Karpas-422 (cell line): ENCODE data around the gene CDAN1. TPM values are rescaled to one million over a fixed set of nuclear protein-coding genes. Genes with fewer than 3 reads are reported as not detected.
"Not testable (repeated sequence)": the region's sequence is repeated elsewhere in the genome, so short reads cannot be mapped to it uniquely, and the experiment has no call there.

ENCODE experiments used
- DNase-seq: peaks from one replicate; pipeline ENCODE4 v3.0.0-alpha.2; 2015
- H2AFZ ChIP-seq: fragments of 200-600 bp; sonication (generic); 2 replicates; pipeline ENCODE4 v1.6.1; 2014; ENCODE audit warnings: antibody characterized with exemption, low read length, mixed read lengths
- H3K27ac ChIP-seq: fragments of 200-600 bp; sonication (generic); 2 replicates; pipeline ENCODE4 v1.5.1; 2014; ENCODE audit warnings: mild to moderate bottlenecking, low read length, moderate library complexity
- H3K27me3 ChIP-seq: fragments of 200-600 bp; sonication (generic); 2 replicates; pipeline ENCODE4 v1.6.1; 2014; ENCODE audit warnings: low read length, mixed read lengths
- H3K36me3 ChIP-seq: fragments of 200-600 bp; sonication (generic); 2 replicates; pipeline ENCODE4 v1.6.1; 2014; ENCODE audit warnings: low read length, mixed read lengths; ENCODE audit not compliant: insufficient read depth
- H3K4me1 ChIP-seq: fragments of 200-600 bp; sonication (generic); 2 replicates; pipeline ENCODE4 v1.6.1; 2014; ENCODE audit warnings: mild to moderate bottlenecking, low read length, mixed read lengths
- H3K4me2 ChIP-seq: fragments of 200-600 bp; sonication (generic); 2 replicates; pipeline ENCODE4 v1.6.1; 2014; ENCODE audit warnings: low read length, low read depth, mild to moderate bottlenecking; ENCODE audit not compliant: poor library complexity, severe bottlenecking
- H3K4me3 ChIP-seq: fragments of 200-600 bp; sonication (generic); 2 replicates; pipeline ENCODE4 v1.5.1; 2014; ENCODE audit warnings: mild to moderate bottlenecking, antibody characterized with exemption, low read length, mixed read lengths
- H3K79me2 ChIP-seq: fragments of 200-600 bp; sonication (generic); 2 replicates; pipeline ENCODE4 v1.6.1; 2014; ENCODE audit warnings: mild to moderate bottlenecking, low read length, mixed read lengths
- H3K9ac ChIP-seq: fragments of 200-600 bp; sonication (generic); 2 replicates; pipeline ENCODE4 v1.6.0; 2014; ENCODE audit warnings: low read length
- H3K9me2 ChIP-seq: fragments of 200-600 bp; sonication (generic), shearing (Covaris generic); replicated peaks from 2 replicates; pipeline ENCODE4 v1.6.0; 2014; ENCODE audit warnings: mild to moderate bottlenecking, low read length, moderate library complexity; ENCODE audit not compliant: insufficient read depth
- H3K9me3 ChIP-seq: fragments of 300-700, 200-600 bp; sonication (generic); 2 replicates; pipeline ENCODE4 v1.6.1; 2014; ENCODE audit warnings: low read length, mixed read lengths
- H4K20me1 ChIP-seq: fragments of 200-600 bp; sonication (generic); 2 replicates; pipeline ENCODE4 v1.6.1; 2014; ENCODE audit warnings: mild to moderate bottlenecking, antibody characterized with exemption, low read length, low read depth; ENCODE audit not compliant: insufficient read depth
- total RNA-seq: library from RNA; depleted of rRNA; stranded (reverse); fragments of >200 nt; shearing (Covaris generic); gene quantifications from 2 replicates; pipeline ENCODE4 v1.2.3, GENCODE V29; 2014; ENCODE audit warnings: low replicate concordance

The CDAN1 gene
- total RNA-seq, 1 experiment from 2014 or later, result 35.9 TPM

DNA sequence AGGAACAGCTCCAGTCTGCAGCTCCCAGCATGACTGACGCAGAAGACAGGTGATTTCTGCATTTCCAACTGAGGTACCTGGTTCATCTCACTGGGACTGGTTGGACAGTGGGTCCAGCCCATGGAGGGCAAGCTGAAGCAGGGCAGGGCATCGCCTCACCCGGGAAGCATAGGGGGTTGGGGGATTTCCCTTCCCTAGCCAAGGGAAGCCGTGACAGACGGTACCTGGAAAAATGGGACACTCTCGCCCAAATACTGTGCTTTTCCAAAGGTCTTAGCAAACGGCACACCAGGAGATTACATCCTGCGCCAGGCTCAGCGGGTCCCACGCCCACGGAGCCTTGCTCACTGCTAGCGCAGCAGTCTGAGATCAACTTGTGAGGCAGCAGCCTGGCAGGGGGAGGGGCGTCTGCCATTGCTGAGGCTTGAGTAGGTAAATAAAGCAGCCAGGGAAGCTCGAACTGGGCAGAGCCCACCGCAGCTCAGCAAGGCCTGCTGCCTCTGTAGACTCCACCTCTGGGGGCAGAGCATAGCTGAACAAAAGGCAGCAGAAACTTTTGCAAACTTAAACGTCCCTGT lies 27.3 kb upstream of the CDAN1 start:
- H3K27me3 ChIP-seq, DNase-seq, H3K4me1 ChIP-seq, H2AFZ ChIP-seq, H3K4me2 ChIP-seq, H3K9ac ChIP-seq, H3K4me3 ChIP-seq, H3K9me2 ChIP-seq, H3K36me3 ChIP-seq, H3K27ac ChIP-seq, H4K20me1 ChIP-seq: not testable (repeated sequence)
- Histone ChIP-seq H3K79me2 (peaks cover 12% of the 10 kb centered on the region), H3K9me3 (peaks cover 16% of the 10 kb centered on the region)

DNA sequence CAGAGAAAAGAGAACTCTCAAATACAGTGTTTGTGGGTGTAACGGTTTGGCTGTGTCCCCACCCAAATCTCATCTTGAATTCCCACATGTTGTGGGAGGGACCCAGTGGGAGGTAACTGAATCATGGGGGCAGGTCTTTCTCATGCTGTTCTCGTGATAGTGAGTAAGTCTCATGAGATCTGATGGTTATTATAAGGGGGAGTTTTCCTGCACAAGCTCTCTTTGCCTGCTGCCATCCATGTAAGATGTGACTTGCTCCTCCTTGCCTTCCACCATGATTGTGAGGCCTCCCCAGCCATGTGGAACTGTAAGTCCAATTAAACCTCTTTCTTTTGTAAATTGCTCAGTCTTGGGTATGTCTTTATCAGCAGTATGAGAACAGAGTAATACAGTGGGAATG lies 24.9 kb upstream of the CDAN1 start:
- not testable (repeated sequence) for H3K27ac ChIP-seq, H2AFZ ChIP-seq, H3K27me3 ChIP-seq, H3K36me3 ChIP-seq, H3K9me2 ChIP-seq, H3K4me3 ChIP-seq, H4K20me1 ChIP-seq, H3K9ac ChIP-seq, H3K4me2 ChIP-seq, DNase-seq, H3K4me1 ChIP-seq
- H3K79me2 ChIP-seq, result peaks cover 27% of the 10 kb centered on the region
- H3K9me3 ChIP-seq, result peaks cover 17% of the 10 kb centered on the region

DNA sequence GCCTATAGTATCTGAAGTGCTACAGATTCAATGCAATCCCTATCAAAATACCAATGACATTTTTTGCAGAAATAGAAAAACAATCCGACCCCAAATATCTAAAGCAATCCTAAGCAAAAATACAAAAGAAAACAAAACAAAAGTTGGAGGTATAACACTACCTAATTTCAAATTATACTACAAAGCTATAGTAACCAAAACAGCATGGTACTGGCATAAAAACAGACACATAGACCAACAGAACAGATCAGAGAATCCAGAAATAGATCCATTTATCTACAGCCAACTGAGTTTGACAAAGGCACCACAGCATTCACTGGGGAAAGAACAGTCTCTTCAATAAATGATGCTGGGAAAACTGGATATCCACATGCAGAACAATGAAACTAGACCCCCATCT lies 23.8 kb upstream of the CDAN1 start:
- DNase-seq, result no peak
- Histone ChIP-seq H3K4me2 (no peak overlapping the region), H3K36me3 (no peaks in the 10 kb centered on the region; the same call in 1 of the 2 replicates), H3K27ac (no peak overlapping the region), H3K9me2 (no peaks in the 10 kb centered on the region), H3K79me2 (peaks cover 30% of the 10 kb centered on the region), H3K4me3 (no peak overlapping the region), H4K20me1 (no peaks in the 10 kb centered on the region), H3K9me3 (peaks cover 17% of the 10 kb centered on the region), H3K9ac (no peak overlapping the region), H3K27me3 (no peaks in the 10 kb centered on the region), H3K4me1 (no peaks in the 10 kb centered on the region), H2AFZ (no peak overlapping the region)

DNA sequence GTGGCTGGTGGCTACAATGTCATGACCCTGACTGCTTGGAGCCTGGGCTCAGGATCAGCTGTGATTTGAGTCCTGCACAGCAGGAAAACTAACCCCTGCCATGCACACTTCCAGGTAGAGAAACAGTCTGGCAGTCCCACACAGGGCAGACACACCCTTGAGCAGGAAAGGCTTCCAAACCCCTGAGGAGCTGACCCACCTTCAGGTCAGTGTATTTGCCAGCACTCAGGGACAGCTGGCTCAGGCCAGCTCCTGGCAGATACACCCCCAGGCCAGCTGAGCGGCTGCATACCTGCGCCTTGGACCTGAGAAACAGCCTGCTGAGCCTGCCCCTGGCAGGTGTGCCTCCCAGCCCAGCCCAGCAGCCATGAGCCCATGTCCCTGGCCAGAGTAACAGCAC lies 22.2 kb upstream of the CDAN1 start:
- Histone ChIP-seq H3K4me3 (no peak overlapping the region), H2AFZ (no peak overlapping the region), H3K9ac (no peak overlapping the region), H4K20me1 (no peaks in the 10 kb centered on the region), H3K79me2 (peaks cover 34% of the 10 kb centered on the region), H3K4me1 (no peaks in the 10 kb centered on the region), H3K9me3 (peaks cover 17% of the 10 kb centered on the region), H3K27me3 (no peaks in the 10 kb centered on the region), H3K4me2 (no peak overlapping the region), H3K27ac (no peak overlapping the region), H3K9me2 (no peaks in the 10 kb centered on the region), H3K36me3 (no peaks in the 10 kb centered on the region; the same call in none of the 2 replicates)
- no peak for DNase-seq

DNA sequence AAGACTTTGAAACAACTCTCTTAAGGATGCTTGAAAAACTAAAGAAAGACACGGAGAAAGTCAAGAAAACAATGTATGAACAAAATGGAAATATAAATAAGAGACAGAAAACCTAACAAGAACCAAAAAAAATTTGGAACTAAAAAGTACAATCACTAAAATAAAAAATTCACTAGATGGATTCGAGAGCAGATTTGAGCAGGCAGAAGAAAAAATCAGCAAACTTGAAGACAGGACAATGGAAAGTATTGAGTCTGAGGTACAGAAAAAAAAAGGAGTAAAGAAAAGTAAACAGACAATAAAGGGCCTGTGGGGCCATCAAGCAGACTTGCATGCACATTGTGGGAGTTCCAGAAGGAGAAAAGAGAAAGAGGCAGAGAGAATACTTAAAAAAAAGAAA lies 13.4 kb upstream of the CDAN1 start:
- peaks cover 6% of the 10 kb centered on the region for H3K79me2 ChIP-seq
- H3K27ac ChIP-seq, result no peak overlapping the region
- peak; percentile 52 for DNase-seq
- H3K36me3 ChIP-seq, result peaks cover 25% of the 10 kb centered on the region
- no peak overlapping the region for H2AFZ ChIP-seq
- no peak overlapping the region for H3K4me3 ChIP-seq
- no peaks in the 10 kb centered on the region for H3K9me2 ChIP-seq
- no peak overlapping the region for H3K9ac ChIP-seq
- peaks cover 6% of the 10 kb centered on the region for H3K4me1 ChIP-seq
- H3K9me3 ChIP-seq, result peaks cover 8% of the 10 kb centered on the region; the same call in 1 of the 2 replicates
- H3K4me2 ChIP-seq, result no peak overlapping the region
- H3K27me3 ChIP-seq, result no peaks in the 10 kb centered on the region
- H4K20me1 ChIP-seq, result no peaks in the 10 kb centered on the region

DNA sequence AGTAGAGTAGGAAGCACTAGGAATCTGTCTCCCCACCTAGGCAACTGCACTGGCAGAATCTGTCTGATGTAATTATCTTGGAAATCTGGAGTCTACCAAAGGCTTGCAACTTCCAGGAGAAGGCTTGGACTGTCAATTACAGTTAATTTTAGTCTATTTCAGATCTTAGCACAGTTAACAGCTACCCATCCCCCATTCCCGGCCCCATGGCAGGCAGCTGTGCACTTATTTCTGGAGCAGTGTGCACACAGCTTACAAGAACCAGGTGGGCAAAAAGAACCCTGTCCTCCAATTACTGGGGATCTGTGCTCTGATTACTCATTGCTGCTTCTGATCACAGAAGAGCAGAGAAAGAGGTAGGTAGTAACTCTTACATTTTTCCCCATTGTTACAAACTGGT lies 12.3 kb upstream of the CDAN1 start:
- Histone ChIP-seq H3K9me3 (peaks cover 8% of the 10 kb centered on the region; the same call in 1 of the 2 replicates), H3K9me2 (no peaks in the 10 kb centered on the region), H3K4me2 (no peak overlapping the region), H3K79me2 (peaks cover 3% of the 10 kb centered on the region; the same call in 1 of the 2 replicates), H3K4me3 (no peak overlapping the region), H3K4me1 (peaks cover 17% of the 10 kb centered on the region), H2AFZ (no peak overlapping the region), H3K9ac (no peak overlapping the region), H3K36me3 (peaks cover 25% of the 10 kb centered on the region), H3K27me3 (no peaks in the 10 kb centered on the region), H4K20me1 (no peaks in the 10 kb centered on the region), H3K27ac (no peak overlapping the region)
- DNase-seq, result no peak

DNA sequence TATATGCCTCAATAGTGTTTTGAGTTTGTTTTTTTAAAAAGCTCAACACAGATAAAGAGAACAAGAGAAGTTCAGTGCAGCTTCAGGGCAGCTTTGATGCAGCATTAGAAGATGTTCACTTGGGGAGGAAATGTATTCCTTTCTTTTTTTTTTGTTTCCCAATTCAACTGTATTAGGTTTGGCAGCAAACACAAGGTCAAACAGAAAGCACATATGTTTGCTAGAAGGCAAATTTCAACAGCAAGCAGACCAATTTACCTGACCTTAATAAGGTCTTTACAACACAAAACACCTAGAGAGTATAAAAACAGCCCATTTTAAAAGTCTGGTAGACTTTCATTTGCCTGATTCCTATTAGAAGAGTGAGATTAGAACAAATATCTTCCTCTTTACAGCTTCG lies 7.3 kb upstream of the CDAN1 start:
- H3K36me3 ChIP-seq, result no peaks in the 10 kb centered on the region
- no peaks in the 10 kb centered on the region for H3K9me2 ChIP-seq
- peak overlapping the region; percentile 49 for H3K27ac ChIP-seq
- no peak overlapping the region for H2AFZ ChIP-seq
- H3K79me2 ChIP-seq, result peaks cover 3% of the 10 kb centered on the region
- no peak for DNase-seq
- H3K4me2 ChIP-seq, result peak overlapping the region; percentile 25
- no peak overlapping the region for H3K9ac ChIP-seq
- peaks cover 20% of the 10 kb centered on the region for H3K4me1 ChIP-seq
- no peaks in the 10 kb centered on the region for H3K27me3 ChIP-seq
- no peaks in the 10 kb centered on the region for H4K20me1 ChIP-seq
- no peaks in the 10 kb centered on the region for H3K9me3 ChIP-seq
- H3K4me3 ChIP-seq, result no peak overlapping the region

DNA sequence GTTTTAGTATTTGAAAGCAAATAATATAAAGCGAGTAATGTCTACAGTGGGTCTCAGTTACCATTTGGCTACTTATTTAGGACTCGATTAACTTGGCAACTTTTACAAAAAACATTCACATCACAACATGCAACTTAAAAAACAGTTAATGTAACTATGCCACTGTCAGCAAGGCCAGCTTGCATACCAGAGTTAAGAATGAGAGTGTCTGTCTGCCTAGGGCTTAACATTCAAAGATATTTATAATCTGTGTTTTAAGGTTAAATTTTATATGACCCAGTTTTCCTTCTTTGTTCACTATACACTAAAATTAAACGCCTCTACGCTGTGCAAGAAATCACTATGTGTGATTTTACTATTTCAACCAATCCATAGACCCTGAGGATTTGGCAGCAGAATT lies 5.2 kb upstream of the CDAN1 start:
- no peak overlapping the region for H3K27ac ChIP-seq
- H3K79me2 ChIP-seq, result peaks cover 4% of the 10 kb centered on the region
- no peaks in the 10 kb centered on the region for H4K20me1 ChIP-seq

More for the DNA sequence above, 5.2 kb upstream of the CDAN1 start:
- no peak overlapping the region for H3K9ac ChIP-seq
- no peaks in the 10 kb centered on the region for H3K9me2 ChIP-seq
- H3K36me3 ChIP-seq, result no peaks in the 10 kb centered on the region
- no peak overlapping the region for H3K4me2 ChIP-seq
- DNase-seq, result no peak
- H3K9me3 ChIP-seq, result no peaks in the 10 kb centered on the region
- H3K27me3 ChIP-seq, result no peaks in the 10 kb centered on the region
- H2AFZ ChIP-seq, result no peak overlapping the region
- H3K4me1 ChIP-seq, result peaks cover 26% of the 10 kb centered on the region
- no peak overlapping the region for H3K4me3 ChIP-seq
